K562 (cell line): ENCODE results near the gene MAST1. TPM values are rescaled to one million over a fixed set of nuclear protein-coding genes. Genes with fewer than 3 reads are reported as not detected.

Experiments used
- CTBP1 ChIP-seq: fragments of 450-650 bp; IDR thresholded peaks from 2 replicates; pipeline ENCODE4 v1.6.1; 2016; ENCODE audit warnings: borderline replicate concordance
- CTCFL ChIP-seq: IDR thresholded peaks from 2 replicates; pipeline ENCODE4 v1.6.1; 2011; ENCODE audit warnings: borderline replicate concordance, low read depth, mild to moderate bottlenecking, moderate library complexity, low read length; ENCODE audit not compliant: insufficient read depth, poor library complexity, severe bottlenecking
- CXXC5 ChIP-seq: fragments of 250-450 bp; sonication (Bioruptor Pico); IDR thresholded peaks from 2 replicates; pipeline ENCODE4 v1.8.0; 2022; ENCODE audit warnings: inconsistent platforms, mild to moderate bottlenecking, moderate library complexity
- ELK3 ChIP-seq: fragments of 450-650 bp; formaldehyde crosslinking; IDR thresholded peaks from 2 replicates; pipeline ENCODE4 v1.4.0; 2020; ENCODE audit warnings: mild to moderate bottlenecking
- ETS1 ChIP-seq: conservative IDR thresholded peaks from 2 replicates; pipeline ENCODE4 v1.6.1; 2011; ENCODE audit warnings: low read depth, mild to moderate bottlenecking, low read length; ENCODE audit not compliant: control insufficient read depth
- KLF1 ChIP-seq: fragments of 450-650 bp; IDR thresholded peaks from 2 replicates; pipeline ENCODE4 v1.6.1; 2016; ENCODE audit warnings: missing genetic modification characterization, missing compliant biosample characterization
- PRDM10 ChIP-seq: fragments of 450-650 bp; IDR thresholded peaks from 2 replicates; pipeline ENCODE4 v1.6.1; 2018; ENCODE audit not compliant: partially characterized antibody
- RAD21 ChIP-seq, 2 experiments: fragments of 250-450 bp in 1 of 2; fragments of 450-650 bp in 1 of 2; sonication (Bioruptor Pico) in 1 of 2; formaldehyde crosslinking in 1 of 2; IDR thresholded peaks in 1 of 2; conservative IDR thresholded peaks in 1 of 2; 2 replicates each; pipeline versions ENCODE4 v1.4.0 to v1.8.0; 2020 to 2022; ENCODE audit warnings: mild to moderate bottlenecking in 2 of 2, moderate library complexity in 1 of 2
- TGIF2 ChIP-seq: sonication (generic); formaldehyde crosslinking; IDR thresholded peaks from 2 replicates; pipeline ENCODE4 v1.8.1; 2022; ENCODE audit warnings: mild to moderate bottlenecking, missing genetic modification reagents, moderate library complexity
- YY1 ChIP-seq, 3 experiments: IDR thresholded peaks; 2 replicates each; pipeline ENCODE4 v1.6.1; 2011; ENCODE audit warnings: low read length in 2 of 3, mild to moderate bottlenecking in 2 of 3, moderate library complexity in 2 of 3, borderline replicate concordance in 1 of 3, control low read depth in 1 of 3, low read depth in 1 of 3; ENCODE audit not compliant: insufficient read depth in 3 of 3, insufficient replicate concordance in 2 of 3, control insufficient read depth in 1 of 3, insufficient read length in 1 of 3; ENCODE audit errors: extremely low read depth in 1 of 3
- ZBTB7A ChIP-seq: IDR thresholded peaks from 2 replicates; pipeline ENCODE4 v1.6.1; 2011; ENCODE audit warnings: low read depth, mild to moderate bottlenecking, low read length, moderate library complexity, borderline replicate concordance; ENCODE audit not compliant: control insufficient read depth
- ZNF263 ChIP-seq: sonication (generic); formaldehyde crosslinking; IDR thresholded peaks from 2 replicates; pipeline ENCODE4 v1.8.0; 2022; ENCODE audit warnings: mild to moderate bottlenecking, missing genetic modification reagents, borderline replicate concordance
- ZNF740 ChIP-seq, 3 experiments: fragments of 200-800 bp in 1 of 3; sonication (Bioruptor generic) in 1 of 3; sonication (generic) in 1 of 3; formaldehyde crosslinking in 1 of 3; IDR thresholded peaks; 2 replicates each; pipeline versions ENCODE4 v1.6.1 to v1.8.0; 2016 to 2022; ENCODE audit warnings: mild to moderate bottlenecking in 2 of 3, missing compliant biosample characterization in 2 of 3, missing genetic modification characterization in 2 of 3, missing genetic modification reagents in 1 of 3
- polyA plus RNA-seq, 8 experiments: library from polyadenylated mRNA; depleted of rRNA in 4 of 8; stranded (reverse) in 5 of 8; unstranded in 3 of 8; fragments of >200 nt; fragmentation: Nextera tagmentation in 2 of 8; fragmentation: Illumina TruSeq in 1 of 8; extraction: Ambion mirVana in 2 of 8; extraction: Trizol in 1 of 8; gene quantifications; 2 replicates each; pipeline versions ENCODE4 v1.2.1 to v1.2.3, GENCODE V29; 2011 to 2014; ENCODE audit warnings: inconsistent platforms in 1 of 8, missing spikeins in 1 of 8
- total RNA-seq, 7 experiments: library from RNA; depleted of rRNA in 6 of 7; stranded (reverse); fragments of >200 nt in 6 of 7; fragmentation: Illumina TruSeq in 2 of 7; extraction: Trizol in 2 of 7; gene quantifications; 2 replicates each; pipeline versions ENCODE4 v1.2.1 to v1.2.3, GENCODE V29; 2011 to 2021; ENCODE audit warnings: low replicate concordance in 1 of 7

The MAST1 gene
- total and polyA plus RNA-seq, 9 of the 15 experiments (the other 6 are each of a cell fraction or from before 2014, with no cell fraction given), result 0.48 to 10.3 (median 3.9) TPM

GRCh38 chr19:12838182-12838885, at the start of gene MAST1 (continued):
- no peak for TF ChIP-seq ZNF740 (CRISPR knock-in tag; IDR thresholded peaks at IDR 0.05)
- 0 out of 4 replicates have a peak, but pooled peaks of 1 of the 2 experiments have one; percentile 30 for TF ChIP-seq ZNF740 (tag; IDR thresholded peaks at IDR 0.05)
- TF ChIP-seq TGIF2 (CRISPR knock-in tag), result no peak
- peak; percentile 80 for TF ChIP-seq PRDM10
- TF ChIP-seq YY1 (IDR thresholded peaks at IDR 0.05; ENCODE audit: borderline replicate concordance in 1 of 3, control insufficient read depth in 1 of 3, extremely low read depth in 1 of 3, insufficient read depth in 3 of 3, insufficient read length in 1 of 3, insufficient replicate concordance in 2 of 3, low read depth in 1 of 3, low read length in 2 of 3), result peak in 2 of 3 experiments; percentile 24 to 37
- TF ChIP-seq ZBTB7A, result peak; percentile 98
- 0 out of 4 replicates have a peak, but pooled peaks of 1 of the 2 experiments have one; percentile 34 for TF ChIP-seq RAD21 (CRISPR knock-in tag; conservative IDR thresholded peaks at IDR 0.05 in 1 of 2, IDR thresholded peaks at IDR 0.05 in 1 of 2)
- peak; percentile 86 for TF ChIP-seq CTBP1
- TF ChIP-seq CXXC5 (CRISPR knock-in tag), result peak; percentile 83
- TF ChIP-seq ZNF263 (CRISPR knock-in tag), result 0 out of 2 replicates have a peak, but pooled peaks have one; percentile 4
- 0 out of 2 replicates have a peak, but pooled peaks have one; percentile 32 for TF ChIP-seq ETS1
- no peak for TF ChIP-seq ELK3
- peak; percentile 91 for TF ChIP-seq KLF1
- peak; percentile 83 for TF ChIP-seq CTCFL
